NT2/D1 (cell line): ENCODE data around the gene MRGPRF.

Experiments
- DNase-seq: peaks from one replicate; pipeline ENCODE4 v3.0.0-alpha.2; 2011; ENCODE audit warnings: low read depth, low spot score
- H3K27me3 ChIP-seq: 2 replicates; pipeline ENCODE4 v1.6.0; 2011; ENCODE audit warnings: mild to moderate bottlenecking; ENCODE audit not compliant: insufficient read length, insufficient read depth
- H3K36me3 ChIP-seq: 2 replicates; pipeline ENCODE4 v1.6.1; 2011; ENCODE audit warnings: mild to moderate bottlenecking, low read length, mixed read lengths; ENCODE audit not compliant: insufficient read depth, insufficient read length
- H3K4me1 ChIP-seq: 2 replicates; pipeline ENCODE4 v1.5.1; 2011; ENCODE audit not compliant: insufficient read depth, insufficient read length
- H3K4me3 ChIP-seq: 2 replicates; pipeline ENCODE4 v1.5.1; 2011; ENCODE audit warnings: low read depth; ENCODE audit not compliant: insufficient read length
- H3K9ac ChIP-seq: 2 replicates; pipeline ENCODE4 v1.6.0; 2011; ENCODE audit warnings: low read depth; ENCODE audit not compliant: insufficient read length
- H3K9me3 ChIP-seq: 2 replicates; pipeline ENCODE4 v1.5.1; 2011; ENCODE audit warnings: mild to moderate bottlenecking, low read length; ENCODE audit not compliant: insufficient read depth
- SUZ12 ChIP-seq: IDR thresholded peaks from 2 replicates; pipeline ENCODE4 v1.6.1; 2011; ENCODE audit not compliant: insufficient read length, insufficient read depth; ENCODE audit errors: extremely low read depth
- YY1 ChIP-seq: IDR thresholded peaks from 2 replicates; pipeline ENCODE4 v1.6.1; 2011; ENCODE audit not compliant: insufficient read length, insufficient read depth
- ZNF274 ChIP-seq: IDR thresholded peaks from 2 replicates; pipeline ENCODE4 v1.6.1; 2011; ENCODE audit warnings: mild to moderate bottlenecking, low read depth, low read length

The MRGPRF gene

DNA sequence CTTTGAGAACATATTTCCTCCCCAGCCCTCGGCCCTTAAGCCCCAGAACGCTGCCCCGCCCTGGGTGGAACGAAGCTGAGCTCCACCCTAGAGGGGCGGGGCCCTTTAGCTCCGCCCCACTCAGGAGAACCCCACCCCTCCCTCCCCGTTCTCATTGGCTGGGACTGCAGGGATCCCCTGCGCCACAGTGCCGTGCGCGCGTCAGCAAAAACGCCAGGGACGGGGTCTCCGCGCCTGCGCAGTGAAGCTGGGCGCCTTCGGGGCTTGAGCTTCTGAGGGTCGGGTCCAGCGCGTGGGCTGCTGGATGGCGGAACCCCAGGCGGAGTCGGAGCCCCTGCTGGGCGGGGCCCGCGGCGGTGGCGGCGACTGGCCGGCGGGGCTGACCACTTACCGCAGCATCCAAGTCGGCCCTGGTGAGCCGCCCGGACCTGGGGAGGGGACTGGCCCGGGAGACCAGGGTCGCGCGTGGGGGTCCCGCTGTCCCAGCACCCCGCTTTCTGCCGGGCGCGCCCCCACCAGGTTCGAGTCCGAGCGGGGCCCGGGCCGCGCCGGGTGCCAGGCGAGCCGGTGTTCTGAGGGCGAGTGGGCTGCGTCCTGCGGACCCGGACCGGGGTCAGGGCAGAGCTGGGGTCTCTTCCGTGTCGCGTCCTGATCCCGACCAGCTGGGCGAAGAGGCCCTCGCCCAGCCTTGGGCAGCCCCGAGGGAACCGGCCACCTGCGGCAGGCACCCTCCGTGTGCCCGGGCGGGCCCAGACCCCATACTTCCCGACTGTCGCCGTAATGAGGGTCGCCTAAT lies 35.8 kb upstream of the MRGPRF start, which contains the start of gene TPCN2:
Gene TPCN2 (plus strand): TSS at position 239 of the 796 bp plus-strand sequence. CDS start 66 bp downstream, at position 305.
- TF ChIP-seq SUZ12 (no peak), ZNF274 (no peak), YY1 (no peak)
- H3K4me3 ChIP-seq = peak within 1 kb of the TSS; percentile 82
- H3K4me1 ChIP-seq = peaks cover 18% of the 10 kb centered on the region

GRCh38 chr11:69048031-69048693 lies 35.1 kb upstream of the MRGPRF start:
- H3K9ac ChIP-seq = peak overlapping the region; percentile 42
- no peaks in the 10 kb centered on the region for H3K9me3 ChIP-seq
- no peak for DNase-seq
- H3K4me1 ChIP-seq = peaks cover 22% of the 10 kb centered on the region
- H3K36me3 ChIP-seq = peaks cover 29% of the 10 kb centered on the region
- no peaks in the 10 kb centered on the region for H3K27me3 ChIP-seq
- no peak for TF ChIP-seq YY1
- no peak for TF ChIP-seq SUZ12
- TF ChIP-seq ZNF274 = no peak
- H3K4me3 ChIP-seq = peak overlapping the region; percentile 24

More for the DNA sequence above, 35.8 kb upstream of the MRGPRF start, which contains the start of gene TPCN2:
- DNase-seq = peak; percentile 98
- H3K9ac ChIP-seq = peak within 1 kb of the TSS; percentile 97
- H3K9me3 ChIP-seq = no peaks in the 10 kb centered on the region
- H3K27me3 ChIP-seq = no peaks in the 10 kb centered on the region
- H3K36me3 ChIP-seq = peaks cover 34% of the 10 kb centered on the region

- Histone ChIP-seq H3K9me3 (no peaks in the 10 kb centered on the region), H3K4me1 (peaks cover 10% of the 10 kb centered on the region), H3K27me3 (no peaks in the 10 kb centered on the region), H3K9ac (peak overlapping the region; percentile 36), H3K36me3 (no peaks in the 10 kb centered on the region), H3K4me3 (no peak overlapping the region)
- TF ChIP-seq YY1 (no peak), SUZ12 (no peak), ZNF274 (no peak)
- DNase-seq = peak; percentile 75
These were observed 31.3 kb upstream of the MRGPRF start for GRCh38 chr11:69044111-69045013.

DNA sequence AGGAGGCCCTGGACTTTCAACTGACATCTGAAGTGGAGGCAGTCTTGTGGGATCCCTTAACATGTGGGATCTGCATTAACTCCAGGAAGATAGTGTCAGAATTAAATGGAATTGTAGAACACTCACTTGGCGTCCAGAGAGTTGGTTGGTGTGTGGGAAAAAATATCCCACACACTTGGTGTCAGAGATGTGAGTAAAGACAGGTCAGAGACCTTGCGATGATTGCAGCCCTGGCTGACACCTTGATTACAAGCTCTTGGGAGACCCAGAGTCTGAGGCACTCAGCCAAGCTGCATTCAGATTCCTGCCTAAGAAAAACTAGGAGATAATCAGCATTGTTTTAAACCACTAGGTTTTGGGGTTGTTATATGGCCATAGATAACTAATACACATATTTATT lies 28.5 kb upstream of the MRGPRF start:
- no peak for TF ChIP-seq ZNF274
- Histone ChIP-seq H3K4me3 (no peak overlapping the region), H3K36me3 (peaks cover 4% of the 10 kb centered on the region), H3K9me3 (no peaks in the 10 kb centered on the region), H3K9ac (no peak overlapping the region), H3K27me3 (no peaks in the 10 kb centered on the region), H3K4me1 (peaks cover 10% of the 10 kb centered on the region)
- DNase-seq = no peak

GRCh38 chr11:69040581-69041260 lies 27.7 kb upstream of the MRGPRF start:
- no peaks in the 10 kb centered on the region for H3K9me3 ChIP-seq
- peaks cover 10% of the 10 kb centered on the region for H3K4me1 ChIP-seq
- H3K27me3 ChIP-seq = no peaks in the 10 kb centered on the region
- peaks cover 4% of the 10 kb centered on the region for H3K36me3 ChIP-seq
- H3K4me3 ChIP-seq = no peak overlapping the region
- peak; percentile 73 for DNase-seq
- no peak overlapping the region for H3K9ac ChIP-seq
- TF ChIP-seq ZNF274 = no peak
- TF ChIP-seq YY1 = no peak
- no peak for TF ChIP-seq SUZ12

- Histone ChIP-seq H3K4me1 (peaks cover 12% of the 10 kb centered on the region), H3K9me3 (no peaks in the 10 kb centered on the region), H3K36me3 (peaks cover 4% of the 10 kb centered on the region), H3K4me3 (no peak overlapping the region), H3K27me3 (no peaks in the 10 kb centered on the region), H3K9ac (no peak overlapping the region)
- TF ChIP-seq YY1 = no peak
- no peak for TF ChIP-seq ZNF274
- no peak for TF ChIP-seq SUZ12
- no peak for DNase-seq
These were observed 27.0 kb upstream of the MRGPRF start for GRCh38 chr11:69040051-69040450.
